GM21619 (cell line): Measurements from ENCODE around the gene NOL4L.
A peak's percentile ranks its signal among the peaks of the same experiment; 100 is the strongest.

Experiments
- ATAC-seq: cut with Tn5 transposase; IDR thresholded peaks from one replicate; pipeline ENCODE4 v1.9.1; 2021; ENCODE audit not compliant: unreplicated experiment

Gene NOL4L

GRCh38 chr20:32487381-32487780, 97.8 kb downstream of the NOL4L start:
- ATAC-seq: no peak

- ATAC-seq: no peak
Measured at GRCh38 chr20:32485770-32486478, 99.2 kb downstream of the NOL4L start.

GRCh38 chr20:32484958-32485769, 100.0 kb downstream of the NOL4L start:
- peak; percentile 76 for ATAC-seq

- ATAC-seq: no peak
Measured at GRCh38 chr20:32484225-32484957, 100.7 kb downstream of the NOL4L start.

- ATAC-seq: no peak
Measured at GRCh38 chr20:32483351-32484224, 101.5 kb downstream of the NOL4L start.

GRCh38 chr20:32482442-32483261, 102.5 kb downstream of the NOL4L start:
- no peak for ATAC-seq

- ATAC-seq: no peak
Measured at GRCh38 chr20:32482143-32482441, 103.0 kb downstream of the NOL4L start.

- ATAC-seq: no peak
Measured at GRCh38 chr20:32481311-32482142, 103.6 kb downstream of the NOL4L start.

GRCh38 chr20:32480371-32481241, 104.5 kb downstream of the NOL4L start:
- no peak for ATAC-seq

- no peak for ATAC-seq
Measured at GRCh38 chr20:32479697-32480171, 105.4 kb downstream of the NOL4L start.

GRCh38 chr20:32479012-32479411, 106.1 kb downstream of the NOL4L start:
- ATAC-seq: no peak

GRCh38 chr20:32478576-32478975, 106.6 kb downstream of the NOL4L start:
- ATAC-seq: no peak

- ATAC-seq: no peak
Measured at GRCh38 chr20:32477594-32478512, 107.3 kb downstream of the NOL4L start.

- no peak for ATAC-seq
Measured at GRCh38 chr20:32476684-32477593, 108.2 kb downstream of the NOL4L start.

GRCh38 chr20:32474967-32475811, 109.9 kb downstream of the NOL4L start:
- ATAC-seq: no peak
